NCI-H2029 treated with DMSO at 0.1 percent for 48 hours (cell line): Measurements from ENCODE around the gene DPPA5.
A peak's percentile ranks its signal among the peaks of the same experiment; 100 is the strongest.
"Not testable (repeated sequence)": the region's sequence is repeated elsewhere in the genome, so short reads cannot be mapped to it uniquely, and the experiment has no call there.

Experiments used
- DNase-seq: peaks from one replicate; lab custom pipeline; 2025; lab: John Stamatoyannopoulos, UW

The DPPA5 gene

GRCh38 chr6:73364121-73364520 is 10.0 kb upstream of the DPPA5 start:
- no peak for DNase-seq

- no peak for DNase-seq
Measured at GRCh38 chr6:73363537-73363875, 9.4 kb upstream of the DPPA5 start.

- DNase-seq, result no peak
Measured at GRCh38 chr6:73362869-73363536, 8.9 kb upstream of the DPPA5 start.

- DNase-seq, result no peak
Measured at GRCh38 chr6:73362358-73362757, 8.3 kb upstream of the DPPA5 start, which contains the start of gene KHDC3L. KHDC3L (plus strand) TSS chr6:73362658; CDS start chr6:73362730, 72 bp downstream.

GRCh38 chr6:73349311-73349710 is 4.8 kb downstream of the DPPA5 start:
- no peak for DNase-seq

- no peak for DNase-seq
Measured at GRCh38 chr6:73348550-73349204, 5.4 kb downstream of the DPPA5 start.

GRCh38 chr6:73343164-73343563 is 10.9 kb downstream of the DPPA5 start:
- no peak for DNase-seq

GRCh38 chr6:73342174-73342573 is 11.9 kb downstream of the DPPA5 start:
- no peak for DNase-seq

- no peak for DNase-seq
Measured at GRCh38 chr6:73341335-73341734, 12.7 kb downstream of the DPPA5 start.

- DNase-seq, result no peak
Measured at GRCh38 chr6:73340048-73340447, 14.0 kb downstream of the DPPA5 start.

- no peak for DNase-seq
Measured at GRCh38 chr6:73339340-73339739, 14.7 kb downstream of the DPPA5 start.

GRCh38 chr6:73329201-73329600 is 24.9 kb downstream of the DPPA5 start:
- DNase-seq, result no peak

- no peak for DNase-seq
Measured at GRCh38 chr6:73328790-73329189, 25.3 kb downstream of the DPPA5 start.

GRCh38 chr6:73325656-73326055 is 28.4 kb downstream of the DPPA5 start:
- DNase-seq, result no peak

GRCh38 chr6:73323323-73323722 is 30.8 kb downstream of the DPPA5 start:
- no peak for DNase-seq

GRCh38 chr6:73314577-73315492 is 39.2 kb downstream of the DPPA5 start:
- DNase-seq, result no peak

GRCh38 chr6:73310503-73310845 is 43.6 kb downstream of the DPPA5 start:
- not testable (repeated sequence) for DNase-seq

- peak; percentile 47 for DNase-seq
Measured at GRCh38 chr6:73309785-73310502, 44.1 kb downstream of the DPPA5 start.

- DNase-seq, result no peak
Measured at GRCh38 chr6:73309535-73309784, 44.6 kb downstream of the DPPA5 start.

- no peak for DNase-seq
Measured at GRCh38 chr6:73308712-73309534, 45.2 kb downstream of the DPPA5 start.

GRCh38 chr6:73303773-73304172 is 50.3 kb downstream of the DPPA5 start:
- not testable (repeated sequence) for DNase-seq
